AG08396 (cell line): Measurements from ENCODE around the gene GALNTL6.

ENCODE experiments used
- DNase-seq: peaks from one replicate; pipeline ENCODE4 v3.0.0; 2012; ENCODE audit warnings: low spot score, mixed read lengths

GALNTL6 gene

GRCh38 chr4:172553216-172553615, 740.0 kb downstream of the GALNTL6 start:
- no peak for DNase-seq

GRCh38 chr4:172554588-172554987, 741.4 kb downstream of the GALNTL6 start:
- no peak for DNase-seq

GRCh38 chr4:172555725-172556124, 742.5 kb downstream of the GALNTL6 start:
- no peak for DNase-seq

- DNase-seq: no peak
These were observed 760.7 kb downstream of the GALNTL6 start for GRCh38 chr4:172573899-172574298.

GRCh38 chr4:172578712-172579111, 765.5 kb downstream of the GALNTL6 start:
- DNase-seq: no peak

- no peak for DNase-seq
These were observed 771.6 kb downstream of the GALNTL6 start for GRCh38 chr4:172584816-172585215.

- DNase-seq: no peak
These were observed 783.0 kb downstream of the GALNTL6 start for GRCh38 chr4:172596206-172596605.

- DNase-seq: no peak
These were observed 786.4 kb downstream of the GALNTL6 start for GRCh38 chr4:172599554-172599953.

GRCh38 chr4:172601195-172601594, 788.0 kb downstream of the GALNTL6 start:
- DNase-seq: no peak

- no peak for DNase-seq
These were observed 806.0 kb downstream of the GALNTL6 start for GRCh38 chr4:172619218-172619617.

- DNase-seq: no peak
These were observed 806.6 kb downstream of the GALNTL6 start for GRCh38 chr4:172619798-172620197.

- DNase-seq: no peak
These were observed 815.1 kb downstream of the GALNTL6 start for GRCh38 chr4:172628263-172628662.

GRCh38 chr4:172630280-172630679, 817.1 kb downstream of the GALNTL6 start:
- no peak for DNase-seq

GRCh38 chr4:172631832-172632231, 818.6 kb downstream of the GALNTL6 start:
- DNase-seq: no peak

- no peak for DNase-seq
These were observed 835.3 kb downstream of the GALNTL6 start for GRCh38 chr4:172648471-172648870.

GRCh38 chr4:172649143-172649542, 835.9 kb downstream of the GALNTL6 start:
- DNase-seq: no peak

GRCh38 chr4:172650758-172651530, 837.7 kb downstream of the GALNTL6 start:
- DNase-seq: no peak

GRCh38 chr4:172651961-172652360, 838.8 kb downstream of the GALNTL6 start:
- DNase-seq: no peak

GRCh38 chr4:172652369-172652768, 839.2 kb downstream of the GALNTL6 start:
- no peak for DNase-seq

- no peak for DNase-seq
These were observed 840.5 kb downstream of the GALNTL6 start for GRCh38 chr4:172653676-172654075.

- DNase-seq: no peak
These were observed 841.3 kb downstream of the GALNTL6 start for GRCh38 chr4:172654457-172654856.

GRCh38 chr4:172656055-172656454, 842.9 kb downstream of the GALNTL6 start:
- no peak for DNase-seq

- no peak for DNase-seq
These were observed 843.9 kb downstream of the GALNTL6 start for GRCh38 chr4:172657081-172657480.

GRCh38 chr4:172660251-172660650, 847.0 kb downstream of the GALNTL6 start:
- DNase-seq: no peak
